Measurements from ENCODE around the gene RGS11.

RGS11 gene

DNA sequence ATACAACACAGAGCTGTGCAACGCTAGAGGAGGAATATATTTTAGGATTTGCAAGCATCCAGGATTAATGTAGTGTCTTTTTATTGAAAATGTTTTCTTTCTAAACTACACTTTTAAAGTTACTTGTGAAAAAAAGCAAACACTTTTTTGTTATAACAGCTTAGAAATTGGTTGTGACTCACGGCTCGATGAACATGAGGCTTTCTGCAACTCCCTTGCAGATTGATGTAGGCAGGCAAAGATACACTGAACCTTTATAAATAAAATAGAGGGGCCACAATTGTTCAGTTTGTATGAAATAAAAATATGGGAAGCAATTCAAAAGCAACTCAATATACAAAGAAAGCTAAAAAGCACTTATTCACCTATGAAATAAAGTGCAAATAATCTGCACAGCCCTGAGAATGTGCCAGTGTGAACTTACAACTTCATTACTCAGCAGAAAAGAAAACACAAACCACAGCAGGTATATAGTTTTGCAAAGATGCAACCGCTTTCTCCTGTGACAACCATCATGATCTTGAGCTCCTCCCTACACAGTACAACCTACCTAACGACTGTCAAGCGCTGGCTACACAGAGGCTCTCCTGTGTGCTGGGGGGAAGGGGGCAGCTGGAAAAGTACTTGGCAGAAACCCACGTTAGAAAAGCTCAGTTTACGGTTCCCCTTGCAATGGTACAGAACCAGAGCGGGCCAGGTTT is 47.4 kb downstream of the RGS11 start:
- no peak for DNase-seq

DNA sequence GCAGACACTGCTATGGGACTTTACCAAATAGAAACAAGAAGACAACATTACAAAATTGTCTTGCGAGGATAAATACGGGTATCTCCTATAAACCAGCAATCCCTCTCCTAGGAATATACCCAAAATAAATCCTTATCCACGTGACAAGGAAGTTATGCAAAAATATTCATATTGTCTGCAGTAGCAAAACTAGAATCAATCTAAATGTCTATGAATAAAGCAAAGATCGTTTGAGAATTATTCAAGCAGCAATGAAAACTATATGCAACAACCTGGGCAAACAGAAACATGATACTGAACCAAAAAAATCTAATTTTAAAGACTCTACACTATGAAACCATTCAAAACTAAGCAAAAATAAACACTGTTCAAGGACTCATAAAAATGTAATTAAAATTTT is 55.7 kb downstream of the RGS11 start:
- no peak for DNase-seq

Measured in activated T-cell treated with anti-CD3 and anti-CD28 coated beads, Interleukin-2, amount 50 U/mL, for 1 hour (primary cell).